ENCODE measurements around the gene FGF11. TPM values are rescaled to one million over a fixed set of nuclear protein-coding genes. Genes with fewer than 3 reads are reported as not detected.

The FGF11 gene
- total and polyA plus RNA-seq, 8 donors: 0.37 to 15.6 (median 1.7) TPM; not detected in 4

DNA sequence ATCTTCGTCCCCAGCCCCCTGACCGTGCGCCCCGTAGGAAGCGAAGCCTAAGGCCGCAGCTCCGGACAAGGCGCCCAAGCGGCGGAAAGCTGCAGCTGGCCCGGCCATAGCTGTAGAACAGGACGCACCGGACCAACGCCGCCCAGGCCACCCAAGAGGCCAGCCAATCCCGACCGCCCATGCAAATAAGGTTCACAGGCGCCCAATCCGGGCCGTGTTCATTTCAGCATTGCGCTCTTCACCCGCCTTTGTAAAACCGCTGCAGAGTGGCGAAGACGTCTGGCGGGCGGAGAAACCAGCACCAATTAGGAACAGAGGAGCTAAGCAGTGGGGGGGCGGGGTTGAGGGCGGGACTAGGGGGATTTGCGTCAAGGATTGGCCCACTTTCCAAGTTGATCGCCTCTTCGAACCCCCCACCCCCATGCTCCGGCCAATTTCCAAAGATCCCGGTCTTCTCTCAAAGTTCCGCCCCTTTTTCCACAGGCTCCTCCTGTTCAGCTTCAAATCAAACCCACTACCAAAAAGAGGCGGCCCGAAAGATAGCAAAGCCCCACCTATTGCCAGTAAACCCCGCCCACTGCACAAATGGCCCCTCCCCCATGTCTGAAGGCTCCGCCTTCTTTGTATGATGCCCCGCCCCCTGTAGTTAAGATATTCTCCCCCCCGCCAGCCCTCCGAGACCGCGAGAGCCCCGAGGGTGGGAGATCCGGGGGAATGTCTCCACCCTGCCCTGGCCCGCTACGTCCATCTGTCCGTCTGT, 35.2 kb upstream of the FGF11 start, which contains the start of gene TMEM256:
Gene TMEM256 (minus strand): TSS at position 121 of the 760 bp plus-strand sequence. CDS start 13 bp downstream, at position 108.
- Histone ChIP-seq H3K36me3 (peaks cover 0 to 9% (median 7%) of the 10 kb centered on the region in 4 donors), H3K4me3 (peak within 1 kb of the TSS; percentile 71 to 80 (median 74)), H3K27ac (peak within 1 kb of the TSS; percentile 90 to 94 (median 93)), H3K4me1 (peaks cover 30 to 42% (median 36%) of the 10 kb centered on the region in 4 donors), H3K9me3 (no peaks in the 10 kb centered on the region), H3K27me3 (peaks cover 0 to 13% (median 0%) of the 10 kb centered on the region in 3 donors)
- 0 to 1% (median 1%) methylated on average over 42 to 49 of the region's 49 CpGs for WGBS, 5 donors
- intact Hi-C loops (cut with DNase I; ENCODE audit: low total_unique reads): no loop called here
- TF ChIP-seq, protein P1, sequence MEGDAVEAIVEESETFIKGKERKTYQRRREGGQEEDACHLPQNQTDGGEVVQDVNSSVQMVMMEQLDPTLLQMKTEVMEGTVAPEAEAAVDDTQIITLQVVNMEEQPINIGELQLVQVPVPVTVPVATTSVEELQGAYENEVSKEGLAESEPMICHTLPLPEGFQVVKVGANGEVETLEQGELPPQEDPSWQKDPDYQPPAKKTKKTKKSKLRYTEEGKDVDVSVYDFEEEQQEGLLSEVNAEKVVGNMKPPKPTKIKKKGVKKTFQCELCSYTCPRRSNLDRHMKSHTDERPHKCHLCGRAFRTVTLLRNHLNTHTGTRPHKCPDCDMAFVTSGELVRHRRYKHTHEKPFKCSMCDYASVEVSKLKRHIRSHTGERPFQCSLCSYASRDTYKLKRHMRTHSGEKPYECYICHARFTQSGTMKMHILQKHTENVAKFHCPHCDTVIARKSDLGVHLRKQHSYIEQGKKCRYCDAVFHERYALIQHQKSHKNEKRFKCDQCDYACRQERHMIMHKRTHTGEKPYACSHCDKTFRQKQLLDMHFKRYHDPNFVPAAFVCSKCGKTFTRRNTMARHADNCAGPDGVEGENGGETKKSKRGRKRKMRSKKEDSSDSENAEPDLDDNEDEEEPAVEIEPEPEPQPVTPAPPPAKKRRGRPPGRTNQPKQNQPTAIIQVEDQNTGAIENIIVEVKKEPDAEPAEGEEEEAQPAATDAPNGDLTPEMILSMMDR (IDR thresholded peaks at IDR 0.05): no peak
- TF ChIP-seq POLR2A (IDR thresholded peaks at IDR 0.05): peak in 2 of 4 donors; percentile 83 to 91
- TF ChIP-seq POLR2AphosphoS5 (IDR thresholded peaks at IDR 0.05): peak; percentile 94 to 98 (median 96)
- peak; percentile 99 to 100 for DNase-seq

DNA sequence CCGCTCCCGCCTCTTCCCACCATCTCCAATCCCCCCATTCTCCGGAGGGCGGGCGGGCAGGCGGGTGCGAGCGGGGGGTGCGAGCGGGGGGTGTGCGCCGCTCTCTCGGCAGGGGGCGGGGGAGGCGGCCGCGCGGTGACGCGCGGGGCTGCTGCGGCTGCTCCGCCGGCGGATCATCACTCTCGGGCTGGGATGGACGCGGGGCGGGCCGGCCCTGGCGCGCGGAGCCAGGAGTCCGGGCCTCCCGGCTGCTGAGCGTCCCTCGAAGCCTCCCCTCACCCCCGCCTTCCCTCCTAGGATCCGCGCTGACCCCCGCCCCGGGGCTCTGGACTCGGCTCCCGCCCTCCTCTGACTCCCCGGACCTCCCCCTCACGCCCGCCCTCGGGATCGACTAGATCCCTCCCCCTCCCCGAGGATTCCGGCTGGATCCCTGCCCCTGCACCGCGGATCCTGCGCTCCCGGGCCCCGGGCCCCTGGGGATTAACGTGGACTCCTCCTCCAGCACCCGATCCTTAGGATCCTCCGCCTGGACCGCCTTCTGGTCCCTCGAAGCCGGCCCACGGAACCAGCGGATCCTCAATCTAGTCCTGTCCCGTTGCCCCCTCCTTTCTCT, 34.5 kb upstream of the FGF11 start:
- TF ChIP-seq POLR2A (IDR thresholded peaks at IDR 0.05) (no peak), EP300 (IDR thresholded peaks at IDR 0.05) (no peak), POLR2AphosphoS5 (IDR thresholded peaks at IDR 0.05) (no peak)
- TF ChIP-seq, protein P1 (IDR thresholded peaks at IDR 0.05): no peak
- peak overlapping the region; percentile 71 to 80 (median 74) for H3K4me3 ChIP-seq
- H3K27ac ChIP-seq: peak overlapping the region; percentile 63 to 94 (median 93)
- H3K9me3 ChIP-seq: no peaks in the 10 kb centered on the region
- WGBS, 5 donors: 0 to 2% (median 1%) methylated on average over 17 to 64 of the region's 65 CpGs
- peak in 1 of 2 donors; percentile 60 for DNase-seq
- intact Hi-C loops (cut with DNase I; ENCODE audit: low total_unique reads): no loop called here
- peaks cover 0 to 16% (median 14%) of the 10 kb centered on the region in 4 donors for H3K36me3 ChIP-seq
- H3K27me3 ChIP-seq: peaks cover 0 to 13% (median 0%) of the 10 kb centered on the region in 3 donors
- H3K4me1 ChIP-seq: peaks cover 30 to 42% (median 36%) of the 10 kb centered on the region in 4 donors

DNA sequence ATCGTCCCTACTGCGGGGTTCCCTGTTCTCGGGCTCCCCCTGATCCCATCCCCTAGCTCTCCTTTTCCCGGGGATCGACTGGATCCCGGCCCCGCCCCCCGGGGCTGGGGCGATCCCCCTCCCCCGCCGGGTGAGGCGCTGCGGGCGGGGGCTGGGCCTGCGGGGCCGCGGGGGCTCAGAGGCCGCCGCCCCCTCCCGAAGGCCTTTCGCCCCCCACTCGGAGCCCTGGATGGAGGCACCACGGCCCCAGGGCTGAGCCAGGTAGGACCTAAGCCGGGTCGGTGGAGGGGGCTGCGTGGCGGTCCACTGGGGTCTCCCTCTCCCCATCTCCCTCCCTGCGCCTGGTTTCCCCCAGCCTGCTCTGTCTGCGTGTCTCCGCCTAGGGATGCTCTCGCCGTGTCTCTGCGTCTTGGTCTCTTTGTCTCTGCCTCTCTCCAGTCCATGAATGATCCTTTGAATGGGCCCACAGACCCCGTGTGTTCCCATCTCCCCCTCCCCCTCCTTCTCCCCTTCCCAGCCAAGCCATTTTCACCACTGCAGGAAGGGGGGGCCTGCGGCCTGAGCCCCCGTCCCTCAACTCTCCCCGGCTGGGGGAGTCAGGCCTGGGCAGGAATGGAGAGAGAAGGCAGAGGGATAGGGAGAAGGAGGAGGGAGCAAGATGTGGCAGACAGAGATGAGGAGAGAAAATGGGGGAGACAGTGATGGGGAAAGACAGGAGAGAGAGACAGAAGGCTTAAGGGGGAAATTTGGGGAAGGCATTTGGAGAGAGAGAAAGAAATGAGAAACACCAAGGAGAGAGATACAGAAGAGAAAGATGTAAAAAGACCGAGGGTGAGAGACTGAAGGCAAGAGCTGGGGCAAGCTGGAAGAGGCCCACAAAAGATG, 33.7 kb upstream of the FGF11 start:
- 10 to 18% (median 12%) methylated on average over 25 to 38 of the region's 38 CpGs for WGBS, 5 donors
- TF ChIP-seq EP300 (IDR thresholded peaks at IDR 0.05) (no peak), POLR2A (IDR thresholded peaks at IDR 0.05) (no peak), POLR2AphosphoS5 (IDR thresholded peaks at IDR 0.05) (no peak)
- TF ChIP-seq, protein P1 (IDR thresholded peaks at IDR 0.05): no peak
- peaks cover 0 to 23% (median 18%) of the 10 kb centered on the region in 4 donors for H3K36me3 ChIP-seq
- peaks cover 30 to 42% (median 36%) of the 10 kb centered on the region in 4 donors for H3K4me1 ChIP-seq
- H3K4me3 ChIP-seq: peak overlapping the region; percentile 71 to 80 (median 74)
- H3K27ac ChIP-seq: peak overlapping the region; percentile 47 to 94 (median 93)
- H3K9me3 ChIP-seq: no peaks in the 10 kb centered on the region
- intact Hi-C loops (cut with DNase I; ENCODE audit: low total_unique reads): no loop called here
- peaks cover 0 to 13% (median 0%) of the 10 kb centered on the region in 3 donors for H3K27me3 ChIP-seq
- DNase-seq: peak in 1 of 2 donors; percentile 60

Measured in stomach (tissue), 9 donors.